Astrocyte of the cerebellum (primary cell): ENCODE results near the gene AMPD3.

ENCODE experiments used
- DNase-seq: peaks from one replicate; pipeline ENCODE4 v3.0.0-alpha.2; 2011; ENCODE audit warnings: low read depth
- H3K4me3 ChIP-seq: 2 replicates; pipeline ENCODE4 v1.5.1; 2011; ENCODE audit warnings: mild to moderate bottlenecking, low read depth, low read length, moderate library complexity
- CTCF ChIP-seq: IDR thresholded peaks from 2 replicates; pipeline ENCODE4 v1.5.1; 2012; ENCODE audit warnings: low read length, low read depth, moderate library complexity, mild to moderate bottlenecking; ENCODE audit errors: missing control alignments
- in situ Hi-C: cut with HindIII; loops from 2 replicates; pipeline ENCODE4 v1.10.0; 2017; ENCODE audit warnings: low sequenced_read_pairs

AMPD3 gene

GRCh38 chr11:10415817-10416392 is 39.2 kb upstream of the AMPD3 start:
- no peak for DNase-seq
- TF ChIP-seq CTCF: peak; percentile 4
- H3K4me3 ChIP-seq: no peak overlapping the region
- in situ Hi-C loops: no loop called here

GRCh38 chr11:10418259-10418949 is 36.7 kb upstream of the AMPD3 start:
- no peak for TF ChIP-seq CTCF
- in situ Hi-C loops: no loop called here
- DNase-seq: no peak
- no peak overlapping the region for H3K4me3 ChIP-seq

- no peak for DNase-seq
- no peak overlapping the region for H3K4me3 ChIP-seq
- in situ Hi-C loops: no loop called here
- no peak for TF ChIP-seq CTCF
These were observed 36.1 kb upstream of the AMPD3 start for GRCh38 chr11:10418950-10419310.

- in situ Hi-C loops: no loop called here
- H3K4me3 ChIP-seq: no peak overlapping the region
- no peak for TF ChIP-seq CTCF
- no peak for DNase-seq
These were observed 28.6 kb upstream of the AMPD3 start for GRCh38 chr11:10426475-10426874.

GRCh38 chr11:10428453-10428852 is 26.6 kb upstream of the AMPD3 start:
- in situ Hi-C loops: no loop called here
- no peak for DNase-seq
- TF ChIP-seq CTCF: no peak
- H3K4me3 ChIP-seq: no peak overlapping the region

- no peak overlapping the region for H3K4me3 ChIP-seq
- in situ Hi-C loops: no loop called here
- no peak for DNase-seq
- TF ChIP-seq CTCF: no peak
These were observed 25.5 kb upstream of the AMPD3 start for GRCh38 chr11:10429526-10429925.
